Stimulated activated naive CD8-positive, alpha-beta T cell treated with anti-CD3 and anti-CD28 coated beads, Interleukin-15, amount 100 ng/mL, for 72 hours (primary cell): ENCODE measurements around the gene GTF2IRD1.
"Not testable (repeated sequence)": the region's sequence is repeated elsewhere in the genome, so short reads cannot be mapped to it uniquely, and the experiment has no call there.

Experiments used
- ATAC-seq: fragments of 150-1000 bp; cut with Tn5 transposase; 2 replicates; pipeline ENCODE4 v1.10.0; 2021; ENCODE audit warnings: mild to moderate bottlenecking, moderate library complexity
- DNase-seq, 2 donors: peaks; one replicate each; pipeline ENCODE4 v3.0.0; 2021 to 2022
- H3K27ac Mint-ChIP-seq, 2 donors: one replicate each; pipeline ENCODE4 v1.8.0; 2022; ENCODE audit warnings: mild to moderate bottlenecking in 2 of 2, mixed read lengths in 2 of 2, moderate library complexity in 2 of 2
- H3K27me3 Mint-ChIP-seq: one replicate; pipeline ENCODE4 v1.8.0; 2022; ENCODE audit warnings: mixed read lengths
- H3K4me1 Mint-ChIP-seq: one replicate; pipeline ENCODE4 v1.8.0; 2022; ENCODE audit warnings: mild to moderate bottlenecking, mixed read lengths
- H3K4me3 Mint-ChIP-seq, 2 donors: one replicate each; pipeline ENCODE4 v1.8.0; 2022; ENCODE audit warnings: mild to moderate bottlenecking in 2 of 2, mixed read lengths in 2 of 2, moderate library complexity in 1 of 2
- H3K9me3 Mint-ChIP-seq, 2 donors: one replicate each; pipeline ENCODE4 v1.8.0; 2022; ENCODE audit warnings: mixed read lengths in 2 of 2

GTF2IRD1 gene

GRCh38 chr7:74625446-74625845, 171.7 kb downstream of the GTF2IRD1 start:
- Mint-ChIP-seq H3K27ac (no peak overlapping the region), H3K4me3 (no peak overlapping the region), H3K4me1 (peaks cover 12% of the 10 kb centered on the region), H3K27me3 (no peaks in the 10 kb centered on the region), H3K9me3 (no peaks in the 10 kb centered on the region)
- ATAC-seq = no peak
- DNase-seq = no peak

GRCh38 chr7:74627661-74628411, 174.1 kb downstream of the GTF2IRD1 start:
- H3K4me1 Mint-ChIP-seq = peaks cover 12% of the 10 kb centered on the region
- DNase-seq (no peak), ATAC-seq (no peak)
- no peak overlapping the region for H3K4me3 Mint-ChIP-seq
- peak overlapping the region in 1 of 2 donors; percentile 83 for H3K27ac Mint-ChIP-seq
- no peaks in the 10 kb centered on the region for H3K27me3 Mint-ChIP-seq
- H3K9me3 Mint-ChIP-seq = no peaks in the 10 kb centered on the region

GRCh38 chr7:74632505-74632904, 178.8 kb downstream of the GTF2IRD1 start:
- Mint-ChIP-seq H3K9me3 (no peaks in the 10 kb centered on the region), H3K27me3 (no peaks in the 10 kb centered on the region), H3K4me1 (peaks cover 5% of the 10 kb centered on the region), H3K27ac (peak overlapping the region in 1 of 2 donors; percentile 57), H3K4me3 (no peak overlapping the region)
- DNase-seq = no peak
- ATAC-seq = no peak

- Mint-ChIP-seq H3K27ac (no peak overlapping the region), H3K4me3 (no peak overlapping the region), H3K27me3 (no peaks in the 10 kb centered on the region), H3K9me3 (no peaks in the 10 kb centered on the region), H3K4me1 (no peaks in the 10 kb centered on the region)
- ATAC-seq = no peak
- no peak for DNase-seq
Observed at GRCh38 chr7:74633451-74633921, 179.8 kb downstream of the GTF2IRD1 start.

GRCh38 chr7:74637745-74638144, 184.0 kb downstream of the GTF2IRD1 start:
- Mint-ChIP-seq H3K4me3 (no peak overlapping the region), H3K27me3 (no peaks in the 10 kb centered on the region), H3K4me1 (peaks cover 8% of the 10 kb centered on the region), H3K9me3 (no peaks in the 10 kb centered on the region), H3K27ac (no peak overlapping the region)
- DNase-seq = no peak
- ATAC-seq = no peak

- DNase-seq = peak; percentile 74 to 85
Observed at GRCh38 chr7:74650055-74650454, 196.3 kb downstream of the GTF2IRD1 start.

GRCh38 chr7:74650493-74651132, 196.9 kb downstream of the GTF2IRD1 start:
- not testable (repeated sequence) for H3K9me3 Mint-ChIP-seq, H3K27me3 Mint-ChIP-seq
- DNase-seq = peak in 1 of 2 donors; percentile 40
- peak; percentile 85 for ATAC-seq
- H3K27ac Mint-ChIP-seq = peak overlapping the region; percentile 92 to 99
- peaks cover 52% of the 10 kb centered on the region for H3K4me1 Mint-ChIP-seq
- peak overlapping the region; percentile 80 to 91 for H3K4me3 Mint-ChIP-seq

More at GRCh38 chr7:74650055-74650454, 196.3 kb downstream of the GTF2IRD1 start:
- peak overlapping the region; percentile 92 to 99 for H3K27ac Mint-ChIP-seq
- H3K9me3 Mint-ChIP-seq, H3K27me3 Mint-ChIP-seq: not testable (repeated sequence)
- H3K4me3 Mint-ChIP-seq = peak overlapping the region; percentile 80 to 91
- H3K4me1 Mint-ChIP-seq = peaks cover 46% of the 10 kb centered on the region
- ATAC-seq = peak; percentile 98

- H3K27me3 Mint-ChIP-seq, H3K9me3 Mint-ChIP-seq, DNase-seq, ATAC-seq: not testable (repeated sequence)
- H3K4me3 Mint-ChIP-seq = peak overlapping the region; percentile 80 to 91
- peak overlapping the region in 1 of 2 donors; percentile 99 for H3K27ac Mint-ChIP-seq
- H3K4me1 Mint-ChIP-seq = peaks cover 57% of the 10 kb centered on the region
Observed at GRCh38 chr7:74651133-74651504, 197.4 kb downstream of the GTF2IRD1 start.
